Hepatocyte (in vitro differentiated cells): ENCODE data around the gene PTPN14. TPM values are rescaled to one million over a fixed set of nuclear protein-coding genes. Genes with fewer than 3 reads are reported as not detected.

Experiments used
- DNase-seq: peaks from one replicate; pipeline ENCODE4 v3.0.0-alpha.2; 2016; ENCODE audit warnings: low spot score
- H2AFZ ChIP-seq: fragments of 200-600 bp; sonication (generic); 2 replicates; pipeline ENCODE4 v1.6.0; 2016; ENCODE audit warnings: antibody characterized with exemption, mild to moderate bottlenecking
- H3K27ac ChIP-seq: fragments of 200-600 bp; sonication (generic); 2 replicates; pipeline ENCODE4 v1.5.1; 2016; ENCODE audit warnings: mild to moderate bottlenecking
- H3K27me3 ChIP-seq: fragments of 200-600 bp; sonication (generic); 2 replicates; pipeline ENCODE4 v1.6.1; 2016
- H3K36me3 ChIP-seq: fragments of 200-600 bp; sonication (generic); replicated peaks from 2 replicates; pipeline ENCODE4 v1.5.1; 2016; ENCODE audit warnings: low read depth; ENCODE audit not compliant: insufficient read depth
- H3K4me1 ChIP-seq: fragments of 200-600 bp; sonication (generic); 2 replicates; pipeline ENCODE4 v1.5.1; 2016; ENCODE audit warnings: mild to moderate bottlenecking, moderate library complexity; ENCODE audit not compliant: insufficient read depth
- H3K4me2 ChIP-seq: fragments of 200-600 bp; sonication (generic); 2 replicates; pipeline ENCODE4 v1.6.0; 2016
- H3K4me3 ChIP-seq: fragments of 200-600 bp; sonication (generic); 2 replicates; pipeline ENCODE4 v1.5.1; 2016; ENCODE audit warnings: mild to moderate bottlenecking
- H3K79me2 ChIP-seq: fragments of 200-600 bp; sonication (generic); 2 replicates; pipeline ENCODE4 v1.6.0; 2017; ENCODE audit warnings: mild to moderate bottlenecking
- H3K9me2 ChIP-seq: fragments of 200-600 bp; sonication (generic); replicated peaks from 2 replicates; pipeline ENCODE4 v1.6.0; 2017; ENCODE audit warnings: mild to moderate bottlenecking; ENCODE audit not compliant: insufficient read depth
- H3K9me3 ChIP-seq: fragments of 200-600 bp; sonication (generic); 2 replicates; pipeline ENCODE4 v1.5.1; 2016; ENCODE audit warnings: low read depth, mild to moderate bottlenecking
- H4K20me1 ChIP-seq: fragments of 200-600 bp; sonication (generic); 2 replicates; pipeline ENCODE4 v1.6.0; 2016; ENCODE audit warnings: mild to moderate bottlenecking; ENCODE audit not compliant: insufficient read depth, poor library complexity, severe bottlenecking
- EZH2 ChIP-seq: fragments of 200-600 bp; sonication (generic); IDR thresholded peaks from 2 replicates; pipeline ENCODE4 v1.6.1; 2016; ENCODE audit warnings: antibody characterized with exemption, mild to moderate bottlenecking, borderline replicate concordance
- EZH2phosphoT487 ChIP-seq: fragments of 200-600 bp; sonication (generic); IDR thresholded peaks from one replicate; pipeline ENCODE4 v1.6.1; 2018; ENCODE audit warnings: antibody characterized with exemption, mild to moderate bottlenecking, low read depth, moderate library complexity; ENCODE audit not compliant: unreplicated experiment, severe bottlenecking
- WGBS: methylation state at CpG from one replicate; pipeline ENCODE4 v1.1.6; 2016; ENCODE audit warnings: low lambda C conversion rate; ENCODE audit errors: missing lambda C conversion rate; 5-methylcytosine and 5-hydroxymethylcytosine counted together
- polyA plus RNA-seq: library from polyadenylated mRNA; unstranded; fragments of >200 nt; fragmentation: Nextera tagmentation; extraction: Ambion mirVana; gene quantifications from 2 replicates; pipeline ENCODE4 v1.2.1, GENCODE V29; 2016
- total RNA-seq: library from RNA; depleted of rRNA; stranded (reverse); fragments of >200 nt; gene quantifications from 2 replicates; pipeline ENCODE4 v1.2.3, GENCODE V29; 2014
- TF ChIP-seq, protein P1 (sequence below): fragments of 200-600 bp; sonication (generic); IDR thresholded peaks from 2 replicates; pipeline ENCODE4 v1.5.1; 2016; ENCODE audit warnings: antibody characterized with exemption, mild to moderate bottlenecking; ENCODE audit not compliant: poor library complexity

The PTPN14 gene
- total and polyA plus RNA-seq, 2 experiments from 2014 or later: 9.5 to 21.7 TPM

DNA sequence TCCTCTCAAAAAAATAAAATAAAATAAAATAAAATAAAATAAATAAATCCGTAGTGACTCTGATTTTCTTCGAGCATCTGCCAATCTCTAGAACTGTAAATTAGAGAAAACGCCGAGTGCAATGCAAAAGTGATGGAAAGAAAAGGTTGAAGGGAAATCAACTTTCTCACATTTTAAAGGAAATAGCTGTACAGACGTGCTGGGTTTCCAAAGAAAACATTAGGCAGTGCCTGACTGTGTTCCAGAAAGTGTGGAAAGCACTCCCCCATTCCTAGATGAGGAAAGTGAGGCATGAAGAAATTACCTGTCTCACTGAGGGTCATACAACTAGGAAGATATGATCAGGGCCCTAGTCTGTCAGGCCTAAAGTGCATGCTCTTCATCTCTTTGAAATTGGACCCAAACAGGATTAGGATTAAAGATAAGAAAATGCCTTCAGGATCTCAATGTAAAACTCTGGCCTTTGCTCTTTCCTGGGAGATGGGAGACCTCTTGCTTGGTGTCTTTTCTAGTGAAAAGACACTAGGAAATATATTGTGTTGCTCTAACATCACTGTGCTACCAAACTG, 1.8 kb upstream of the PTPN14 start:
- Histone ChIP-seq H2AFZ (no peak overlapping the region), H3K36me3 (no peaks in the 10 kb centered on the region), H3K79me2 (peaks cover 28% of the 10 kb centered on the region), H3K4me1 (peaks cover 7% of the 10 kb centered on the region), H3K27me3 (no peaks in the 10 kb centered on the region), H3K9me2 (no peaks in the 10 kb centered on the region), H3K9me3 (no peaks in the 10 kb centered on the region), H3K4me3 (no peak overlapping the region), H3K27ac (peak overlapping the region; percentile 99), H3K4me2 (peak overlapping the region; percentile 83), H4K20me1 (peaks cover 9% of the 10 kb centered on the region)
- no peak for DNase-seq
- TF ChIP-seq EZH2: no peak
- TF ChIP-seq, protein P1, sequence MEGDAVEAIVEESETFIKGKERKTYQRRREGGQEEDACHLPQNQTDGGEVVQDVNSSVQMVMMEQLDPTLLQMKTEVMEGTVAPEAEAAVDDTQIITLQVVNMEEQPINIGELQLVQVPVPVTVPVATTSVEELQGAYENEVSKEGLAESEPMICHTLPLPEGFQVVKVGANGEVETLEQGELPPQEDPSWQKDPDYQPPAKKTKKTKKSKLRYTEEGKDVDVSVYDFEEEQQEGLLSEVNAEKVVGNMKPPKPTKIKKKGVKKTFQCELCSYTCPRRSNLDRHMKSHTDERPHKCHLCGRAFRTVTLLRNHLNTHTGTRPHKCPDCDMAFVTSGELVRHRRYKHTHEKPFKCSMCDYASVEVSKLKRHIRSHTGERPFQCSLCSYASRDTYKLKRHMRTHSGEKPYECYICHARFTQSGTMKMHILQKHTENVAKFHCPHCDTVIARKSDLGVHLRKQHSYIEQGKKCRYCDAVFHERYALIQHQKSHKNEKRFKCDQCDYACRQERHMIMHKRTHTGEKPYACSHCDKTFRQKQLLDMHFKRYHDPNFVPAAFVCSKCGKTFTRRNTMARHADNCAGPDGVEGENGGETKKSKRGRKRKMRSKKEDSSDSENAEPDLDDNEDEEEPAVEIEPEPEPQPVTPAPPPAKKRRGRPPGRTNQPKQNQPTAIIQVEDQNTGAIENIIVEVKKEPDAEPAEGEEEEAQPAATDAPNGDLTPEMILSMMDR: no peak
- no peak for TF ChIP-seq EZH2phosphoT487
- 90% methylated on average over 5 of the region's 5 CpGs for WGBS

DNA sequence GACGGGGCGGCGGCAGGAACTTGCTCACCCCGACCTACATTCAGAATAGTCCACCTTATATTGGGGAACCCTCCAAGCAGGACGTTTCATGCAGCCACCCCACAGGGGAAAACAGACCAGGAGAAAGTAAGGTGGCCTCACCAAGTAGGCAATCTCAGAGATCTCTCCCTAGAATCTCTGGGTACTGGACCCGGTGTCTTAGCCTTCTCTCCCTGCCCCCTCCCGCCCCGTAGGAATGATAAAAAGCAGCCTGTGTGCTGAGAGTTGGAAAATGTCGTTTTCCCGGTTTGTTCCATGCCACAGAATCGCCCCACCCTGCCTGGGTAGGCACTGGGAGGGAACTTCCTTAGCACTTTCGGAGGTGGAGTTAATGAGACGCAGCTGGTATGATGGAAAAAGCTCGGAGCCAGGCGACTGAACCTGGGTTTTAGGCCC, 789 bp upstream of the PTPN14 start:
- peak; percentile 88 for DNase-seq
- H3K4me1 ChIP-seq: peaks cover 7% of the 10 kb centered on the region
- TF ChIP-seq, protein P1: no peak
- no peak for TF ChIP-seq EZH2
- TF ChIP-seq EZH2phosphoT487: no peak
- H3K4me2 ChIP-seq: peak overlapping the region; percentile 83
- peaks cover 39% of the 10 kb centered on the region for H3K79me2 ChIP-seq
- peak overlapping the region; percentile 99 for H3K27ac ChIP-seq
- WGBS: under 1% methylated on average over 14 of the region's 15 CpGs
- H3K36me3 ChIP-seq: no peaks in the 10 kb centered on the region
- H3K27me3 ChIP-seq: no peaks in the 10 kb centered on the region
- H3K9me2 ChIP-seq: no peaks in the 10 kb centered on the region
- H3K4me3 ChIP-seq: peak overlapping the region; percentile 30
- H4K20me1 ChIP-seq: peaks cover 9% of the 10 kb centered on the region
- no peaks in the 10 kb centered on the region for H3K9me3 ChIP-seq
- peak overlapping the region; percentile 75 for H2AFZ ChIP-seq

DNA sequence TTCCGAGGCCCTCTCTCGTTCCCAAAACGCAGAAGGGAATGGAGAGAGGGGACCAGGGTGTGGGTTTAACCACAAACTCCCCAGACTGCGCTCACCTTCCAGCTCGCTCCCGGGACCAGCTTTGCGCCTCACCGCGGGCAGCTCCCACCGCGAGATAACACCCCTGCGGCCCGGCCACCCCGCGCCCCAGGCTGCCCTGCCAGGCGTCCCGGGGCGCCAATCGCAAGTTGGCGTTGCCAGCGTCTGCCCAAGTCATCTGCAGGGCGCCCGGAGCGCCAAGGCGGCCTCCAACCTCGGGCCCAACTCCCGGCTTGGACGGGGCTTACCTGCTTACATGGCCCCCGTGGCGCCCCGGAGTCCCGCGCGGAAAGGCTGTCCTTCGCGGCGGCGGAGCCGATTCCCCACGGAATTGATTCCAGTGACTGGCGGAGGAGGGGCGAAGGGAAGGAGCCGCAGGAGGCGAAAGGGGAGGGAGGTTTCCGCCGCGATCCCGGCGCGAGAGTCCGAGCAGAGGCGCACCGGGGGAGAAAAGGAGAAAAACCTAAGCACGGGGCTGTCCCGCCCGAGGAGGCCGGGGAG, 456 bp downstream of the PTPN14 start:
- WGBS: under 1% methylated on average over 49 of the region's 57 CpGs
- peak overlapping the region; percentile 78 for H2AFZ ChIP-seq
- DNase-seq: peak; percentile 64
- TF ChIP-seq EZH2phosphoT487 (no peak), EZH2 (no peak)
- TF ChIP-seq, protein P1: no peak
- H3K4me3 ChIP-seq: peak overlapping the region; percentile 85
- no peaks in the 10 kb centered on the region for H3K9me2 ChIP-seq
- H3K4me1 ChIP-seq: peaks cover 7% of the 10 kb centered on the region
- peaks cover 49% of the 10 kb centered on the region for H3K79me2 ChIP-seq
- peak overlapping the region; percentile 85 for H3K4me2 ChIP-seq
- no peaks in the 10 kb centered on the region for H3K9me3 ChIP-seq
- H3K36me3 ChIP-seq: no peaks in the 10 kb centered on the region
- no peaks in the 10 kb centered on the region for H3K27me3 ChIP-seq
- H4K20me1 ChIP-seq: peaks cover 12% of the 10 kb centered on the region
- H3K27ac ChIP-seq: peak overlapping the region; percentile 99
